ENCODE data around the gene SULT1C4.
"Not testable (repeated sequence)": the region's sequence is repeated elsewhere in the genome, so short reads cannot be mapped to it uniquely, and the experiment has no call there.

Gene SULT1C4

DNA sequence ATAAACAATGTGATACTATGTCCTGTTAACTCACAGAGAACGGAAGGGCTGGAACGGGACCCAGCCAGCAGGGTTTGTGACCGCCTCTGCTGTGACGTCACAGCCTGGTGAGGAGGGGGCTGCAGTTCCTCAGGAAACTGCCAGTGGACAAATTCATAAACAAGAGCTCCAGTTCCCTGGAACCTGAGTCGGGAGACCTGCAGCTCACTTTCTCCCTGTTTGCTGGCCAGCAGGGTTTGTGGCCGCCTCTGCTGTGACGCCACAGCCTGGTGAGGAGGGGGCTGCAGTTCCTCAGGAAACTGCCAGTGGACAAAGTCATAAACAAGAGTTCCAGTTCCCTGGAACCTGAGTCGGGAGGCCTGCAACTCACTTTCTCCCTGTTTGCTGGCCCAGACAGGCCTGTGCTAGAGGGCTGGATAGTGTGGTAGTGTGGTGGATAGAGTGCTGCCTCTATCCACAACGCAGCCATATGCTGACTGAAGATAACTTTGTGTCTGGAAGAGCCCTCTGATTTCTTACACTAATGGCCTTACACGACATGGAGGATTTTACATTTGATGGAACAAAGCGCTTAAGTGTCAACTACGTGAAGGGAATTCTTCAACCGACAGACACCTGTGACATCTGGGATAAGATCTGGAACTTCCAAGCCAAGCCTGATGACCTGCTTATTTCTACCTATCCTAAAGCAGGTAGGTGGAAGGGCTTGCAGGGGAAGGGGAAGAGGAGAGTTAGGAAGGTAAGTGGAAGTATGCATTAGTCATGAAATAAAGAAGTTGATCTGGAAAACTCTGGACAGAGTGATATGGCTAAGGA is at the start of gene SULT1C4:
SULT1C4 (plus strand) TSS at position 140 of the 816 bp plus-strand sequence; CDS start at position 524, 384 bp downstream.
- DNase-seq: no peak

DNA sequence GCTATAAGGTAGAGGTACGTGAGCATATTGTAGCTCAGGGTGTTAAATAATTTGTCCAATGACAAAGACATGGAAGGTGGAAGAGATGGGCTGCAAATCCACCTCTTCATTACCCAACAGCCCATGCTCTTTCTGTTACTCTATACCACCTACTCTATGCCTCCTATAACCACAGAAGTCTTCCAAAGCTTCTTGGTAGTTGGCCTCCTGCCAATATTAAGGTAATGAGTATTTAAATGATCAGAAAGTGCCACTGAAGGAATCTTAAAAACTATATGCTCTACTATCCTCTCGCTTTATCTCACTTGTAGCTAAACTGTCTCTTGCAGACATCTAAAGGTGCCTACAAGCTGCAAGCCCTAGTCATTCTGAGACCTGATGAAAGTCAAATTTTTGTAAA is 48.0 kb upstream of the SULT1C4 start:
- no peak for DNase-seq

DNA sequence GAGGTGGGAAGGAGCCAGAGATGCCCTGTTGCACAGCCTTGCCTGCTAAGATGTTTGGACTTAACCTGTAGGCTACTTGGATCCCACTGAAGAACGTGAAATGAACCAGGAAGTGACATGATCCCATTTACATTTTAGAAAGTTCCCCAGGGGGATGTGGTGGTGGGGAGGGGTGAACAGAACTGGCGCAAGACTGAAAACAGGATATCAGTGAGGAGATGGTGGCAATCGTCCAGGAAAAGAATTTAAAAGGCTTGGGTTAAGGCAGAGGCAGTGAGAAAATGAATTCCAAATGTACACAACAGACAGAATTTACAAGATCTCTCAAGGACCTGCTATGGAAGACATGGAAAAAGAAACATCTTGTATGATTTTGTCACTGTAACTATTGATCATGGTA is 46.8 kb upstream of the SULT1C4 start:
- no peak for DNase-seq

DNA sequence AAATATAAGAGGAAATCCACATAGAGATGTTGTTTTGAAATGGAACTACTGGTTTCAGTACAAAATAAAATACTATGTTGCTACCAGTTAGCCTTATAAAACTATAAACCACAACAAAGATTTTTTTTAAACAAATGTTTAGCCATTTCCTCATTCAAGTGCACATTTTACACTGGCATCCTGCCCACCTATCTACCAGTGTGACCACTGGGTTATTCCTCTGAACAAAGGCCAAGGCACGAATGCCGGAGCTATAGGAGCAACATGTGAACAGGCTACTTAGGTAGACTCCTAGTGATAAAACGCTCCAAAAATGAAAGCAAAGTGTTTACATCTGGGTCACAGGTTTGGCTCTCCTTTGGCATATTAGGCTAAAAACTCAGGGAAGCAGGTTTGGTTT is 31.8 kb upstream of the SULT1C4 start:
- DNase-seq: no peak

GRCh38 chr2:108346827-108347226 is 30.9 kb upstream of the SULT1C4 start:
- no peak for DNase-seq

- no peak for DNase-seq
Measured at GRCh38 chr2:108347786-108348185, 30.0 kb upstream of the SULT1C4 start.

GRCh38 chr2:108348816-108349570 is 28.8 kb upstream of the SULT1C4 start:
- no peak for DNase-seq

GRCh38 chr2:108349571-108349928 is 28.2 kb upstream of the SULT1C4 start:
- DNase-seq: no peak

DNA sequence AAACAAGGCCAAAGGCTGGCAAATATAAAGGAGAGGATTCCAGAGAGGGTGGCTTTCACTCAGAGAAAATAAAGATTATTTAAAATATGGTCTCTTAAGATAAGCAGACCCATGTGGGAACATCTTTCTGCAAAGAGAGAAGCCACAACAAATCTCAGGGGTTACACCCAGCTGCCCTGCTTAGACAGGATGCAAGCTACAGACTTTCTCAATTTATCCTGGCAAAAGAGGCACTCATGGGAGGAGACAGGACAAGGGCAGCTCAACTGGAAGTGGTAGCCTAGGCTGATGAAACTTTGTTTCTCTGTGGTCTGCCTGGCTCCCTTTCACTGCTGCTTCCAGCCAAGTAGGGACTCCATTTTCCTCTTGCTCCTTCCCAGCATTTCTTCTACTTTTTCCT is 25.9 kb upstream of the SULT1C4 start:
- no peak for DNase-seq

GRCh38 chr2:108354136-108354535 is 23.6 kb upstream of the SULT1C4 start:
- no peak for DNase-seq

DNA sequence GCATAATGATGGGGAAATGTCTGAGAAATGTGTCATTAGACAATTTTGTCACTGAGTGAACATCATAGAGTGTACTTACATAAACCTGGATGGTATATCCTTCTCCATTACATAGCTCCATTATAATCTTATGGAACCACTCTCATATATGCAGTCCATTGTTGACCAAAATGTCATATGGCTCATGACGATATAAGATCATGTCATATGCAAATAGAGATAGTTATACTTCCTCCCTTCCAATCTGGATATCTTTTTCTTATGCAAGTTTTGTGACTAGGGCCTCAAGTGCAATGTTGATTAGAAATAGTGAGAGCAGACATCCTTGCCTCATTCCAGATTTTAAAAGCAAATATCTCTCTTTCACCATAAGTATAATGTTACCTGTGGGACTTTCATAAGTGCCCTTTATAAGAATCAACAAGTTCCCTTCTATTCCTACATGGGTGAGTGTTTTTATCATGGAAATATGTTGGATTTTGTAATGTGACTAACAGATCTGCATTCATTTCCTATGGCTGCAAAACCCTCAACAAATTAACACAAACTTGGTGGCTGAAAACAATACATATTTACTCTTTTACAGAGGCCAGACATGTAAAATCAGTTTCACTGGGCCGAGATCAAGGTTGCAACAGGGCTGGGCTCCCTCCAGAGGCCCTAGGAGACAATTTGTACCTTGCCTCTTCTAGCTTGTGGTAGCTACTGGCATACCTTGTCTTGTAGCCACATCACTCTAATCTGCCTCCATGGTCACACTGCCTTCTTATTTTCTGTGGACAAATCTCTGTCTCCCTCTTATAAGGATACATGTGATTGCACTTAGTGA is 21.6 kb upstream of the SULT1C4 start:
- DNase-seq: no peak

- DNase-seq: not testable (repeated sequence)
Measured at GRCh38 chr2:108359336-108359735, 18.4 kb upstream of the SULT1C4 start.

GRCh38 chr2:108360776-108361468 is 16.8 kb upstream of the SULT1C4 start:
- DNase-seq: no peak

GRCh38 chr2:108363024-108363907 is 14.5 kb upstream of the SULT1C4 start:
- DNase-seq: no peak

- no peak for DNase-seq
Measured at GRCh38 chr2:108363908-108364225, 13.9 kb upstream of the SULT1C4 start.

GRCh38 chr2:108364676-108365297 is 13.0 kb upstream of the SULT1C4 start:
- DNase-seq: no peak

GRCh38 chr2:108365656-108366055 is 12.1 kb upstream of the SULT1C4 start:
- no peak for DNase-seq

DNA sequence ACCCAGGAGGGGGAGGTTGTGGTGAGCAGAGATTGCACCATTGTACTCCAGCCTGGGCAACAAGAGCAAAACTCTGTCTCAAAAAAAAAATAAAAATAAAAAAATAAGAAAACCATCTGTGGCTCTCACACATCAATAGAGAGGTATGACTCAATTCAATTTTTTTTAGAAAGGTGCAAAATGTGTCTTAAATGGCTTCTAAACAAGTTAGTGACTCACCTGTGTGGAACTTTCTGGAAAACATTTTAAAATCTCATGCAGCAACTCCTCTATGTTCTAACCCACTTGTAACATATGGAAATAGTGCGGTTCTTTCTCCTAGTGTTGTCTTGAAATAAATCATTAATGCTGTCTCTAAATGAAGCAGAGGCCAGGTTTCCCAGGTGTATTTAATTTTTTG is 10.7 kb upstream of the SULT1C4 start:
- DNase-seq: no peak

- no peak for DNase-seq
Measured at GRCh38 chr2:108367561-108368175, 10.1 kb upstream of the SULT1C4 start.

- no peak for DNase-seq
Measured at GRCh38 chr2:108369153-108369552, 8.6 kb upstream of the SULT1C4 start.

DNA sequence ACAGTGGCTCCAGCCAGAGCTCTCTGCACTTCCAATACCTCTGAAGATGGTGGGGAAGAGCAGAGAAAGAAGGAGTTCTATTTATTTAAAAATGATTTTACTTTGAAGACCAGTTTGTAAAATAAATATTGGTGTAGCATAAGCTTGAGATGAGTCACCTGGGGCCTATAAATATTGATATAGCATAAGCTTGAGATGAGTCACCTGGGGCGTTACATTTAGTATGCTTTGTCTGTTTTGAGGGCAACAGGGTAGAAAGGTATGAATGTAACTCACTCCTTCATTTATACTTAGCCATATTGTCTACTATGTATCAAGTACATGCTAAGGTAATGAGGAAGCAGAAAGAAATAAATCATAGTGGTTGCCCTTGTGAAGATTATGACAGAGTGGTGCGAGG is 7.7 kb upstream of the SULT1C4 start:
- DNase-seq: no peak
